ENCODE results near the gene PDE8A. TPM values are rescaled to one million over a fixed set of nuclear protein-coding genes. Genes with fewer than 3 reads are reported as not detected.
A peak's percentile ranks its signal among the peaks of the same experiment; 100 is the strongest.
"Not testable (repeated sequence)": the region's sequence is repeated elsewhere in the genome, so short reads cannot be mapped to it uniquely, and the experiment has no call there.

PDE8A gene
- total RNA-seq, 1 experiment from 2014 or later, result 30.4 TPM

- DNase-seq (ENCODE audit: low spot score), result no peak
These were observed 7.4 kb downstream of the PDE8A start for GRCh38 chr15:84988909-84989644.

GRCh38 chr15:84990507-84990906 lies 8.9 kb downstream of the PDE8A start:
- DNase-seq (ENCODE audit: low spot score), result no peak

GRCh38 chr15:84991014-84991712 lies 9.5 kb downstream of the PDE8A start:
- no peak for DNase-seq (ENCODE audit: low spot score)

GRCh38 chr15:84992157-84992944 lies 10.7 kb downstream of the PDE8A start:
- DNase-seq (ENCODE audit: low spot score), result peak; percentile 79

- no peak for DNase-seq (ENCODE audit: low spot score)
These were observed 14.4 kb downstream of the PDE8A start for GRCh38 chr15:84996055-84996454.

GRCh38 chr15:84996714-84997113 lies 15.1 kb downstream of the PDE8A start:
- DNase-seq (ENCODE audit: low spot score), result not testable (repeated sequence)

GRCh38 chr15:84997214-84997613 lies 15.6 kb downstream of the PDE8A start:
- not testable (repeated sequence) for DNase-seq (ENCODE audit: low spot score)

- no peak for DNase-seq (ENCODE audit: low spot score)
These were observed 18.7 kb downstream of the PDE8A start for GRCh38 chr15:85000189-85000864.

GRCh38 chr15:85000937-85001336 lies 19.3 kb downstream of the PDE8A start:
- DNase-seq (ENCODE audit: low spot score), result no peak

- DNase-seq (ENCODE audit: low spot score), result no peak
These were observed 20.9 kb downstream of the PDE8A start for GRCh38 chr15:85002517-85002916.

- no peak for DNase-seq (ENCODE audit: low spot score)
These were observed 22.1 kb downstream of the PDE8A start for GRCh38 chr15:85003593-85004312.

- no peak for DNase-seq (ENCODE audit: low spot score)
These were observed 22.9 kb downstream of the PDE8A start for GRCh38 chr15:85004550-85004949.

GRCh38 chr15:85005319-85005718 lies 23.7 kb downstream of the PDE8A start:
- no peak for DNase-seq (ENCODE audit: low spot score)

- no peak for DNase-seq (ENCODE audit: low spot score)
These were observed 24.1 kb downstream of the PDE8A start for GRCh38 chr15:85005746-85006145.

- DNase-seq (ENCODE audit: low spot score), result no peak
These were observed 24.5 kb downstream of the PDE8A start for GRCh38 chr15:85006201-85006600.

GRCh38 chr15:85006655-85007054 lies 25.0 kb downstream of the PDE8A start:
- DNase-seq (ENCODE audit: low spot score), result no peak

GRCh38 chr15:85007137-85007536 lies 25.5 kb downstream of the PDE8A start:
- DNase-seq (ENCODE audit: low spot score), result no peak

- DNase-seq (ENCODE audit: low spot score), result no peak
These were observed 26.2 kb downstream of the PDE8A start for GRCh38 chr15:85007741-85008397.

GRCh38 chr15:85008474-85009260 lies 27.0 kb downstream of the PDE8A start:
- DNase-seq (ENCODE audit: low spot score), result no peak

- DNase-seq (ENCODE audit: low spot score), result no peak
These were observed 27.8 kb downstream of the PDE8A start for GRCh38 chr15:85009435-85009834.
